Measurements from ENCODE around the gene NOX5. TPM values are rescaled to one million over a fixed set of nuclear protein-coding genes. Genes with fewer than 3 reads are reported as not detected.

NOX5 gene
- total and polyA plus RNA-seq, 2 of the 13 experiments (the other 11 are each of a cell fraction or from before 2014, with no cell fraction given), result not detected

GRCh38 chr15:68966996-68967395 lies 47.5 kb upstream of the NOX5 start:
- ChIA-PET POLR2A (no interaction called here), CTCF (ENCODE audit: low intra/inter-chr PET ratio, low total read pairs) (no interaction called here)
- no peaks in the 10 kb centered on the region for H3K79me2 ChIP-seq (ENCODE audit: insufficient read depth, low read length)
- no peaks in the 10 kb centered on the region for H3K27me3 ChIP-seq (ENCODE audit: control insufficient read depth in 1 of 2, insufficient read depth in 2 of 2, low read length in 2 of 2)
- WGBS (ENCODE audit: low lambda C conversion rate), result 6% methylated on average over 5 of the region's 5 CpGs
- no peaks in the 10 kb centered on the region for H3K9me3 ChIP-seq (ENCODE audit: low read length)
- FAIRE-seq (no peak), DNase-seq (ENCODE audit: low spot score) (no peak), ATAC-seq (no peak)
- no peaks in the 10 kb centered on the region for H3K36me3 ChIP-seq (replicated peaks in 1 of 2; ENCODE audit: control insufficient read depth in 1 of 2, insufficient read depth in 2 of 2, low read length in 2 of 2)
- no peak overlapping the region for H3K4me3 ChIP-seq (replicated peaks in 1 of 3; ENCODE audit: insufficient read depth in 1 of 3, low read depth in 2 of 3, low read length in 3 of 3)
- H3K27ac ChIP-seq (ENCODE audit: extremely low read length, insufficient read depth, low read length), result no peak overlapping the region
- no TSS peak for BruUV-seq (replicated peaks)
- H2AFZ ChIP-seq (ENCODE audit: low read length), result no peak overlapping the region
- H3K9ac ChIP-seq (ENCODE audit: insufficient read depth, low read depth, low read length), result no peak overlapping the region
- no peak overlapping the region for H3K4me2 ChIP-seq (ENCODE audit: low read depth, low read length)
- no peaks in the 10 kb centered on the region for H4K20me1 ChIP-seq (ENCODE audit: insufficient read depth, low read length)
- intact Hi-C loops (cut with micrococcal nuclease; ENCODE audit: unreplicated experiment) (no loop called here), in situ Hi-C loops (cut with HindIII; ENCODE audit: extremely low pct_ligation_motif_present, low pct_unique_long_range_greater_than_20kb) (no loop called here)
- no peaks in the 10 kb centered on the region for H3K4me1 ChIP-seq (ENCODE audit: insufficient read depth, low read length)
- TF ChIP-seq THRA (CRISPR knock-in tag; IDR thresholded peaks at IDR 0.05; ENCODE audit: borderline replicate concordance) (no peak), STAT5B (CRISPR knock-in tag; IDR thresholded peaks at IDR 0.05) (no peak), ZSCAN20 (CRISPR knock-in tag; IDR thresholded peaks at IDR 0.05; ENCODE audit: borderline replicate concordance) (no peak), ZBTB40 (IDR thresholded peaks at IDR 0.05) (no peak), ZBTB40 (CRISPR knock-in tag; IDR thresholded peaks at IDR 0.05) (no peak), RFX5 (IDR thresholded peaks at IDR 0.05; ENCODE audit: low read depth, low read length) (no peak), NCOA1 (CRISPR knock-in tag; IDR thresholded peaks at IDR 0.05) (no peak), BCL6 (CRISPR knock-in tag; IDR thresholded peaks at IDR 0.05) (no peak), NFKBIZ (CRISPR knock-in tag; IDR thresholded peaks at IDR 0.05) (no peak), MED8 (CRISPR knock-in tag; IDR thresholded peaks at IDR 0.05; ENCODE audit: insufficient replicate concordance) (no peak), TCF7L2 (IDR thresholded peaks at IDR 0.05; ENCODE audit: low read depth, low read length) (no peak), ZNF33A (CRISPR knock-in tag; IDR thresholded peaks at IDR 0.05; ENCODE audit: borderline replicate concordance) (no peak), SAFB2 (CRISPR knock-in tag; IDR thresholded peaks at IDR 0.05; ENCODE audit: borderline replicate concordance, low read depth) (no peak), ZNF280B (CRISPR knock-in tag; IDR thresholded peaks at IDR 0.05; ENCODE audit: borderline replicate concordance) (no peak)
